Spleen (tissue), 11 donors: Measurements from ENCODE around the gene MC2R. TPM values are rescaled to one million over a fixed set of nuclear protein-coding genes. Genes with fewer than 3 reads are reported as not detected.

ENCODE experiments used
- DNase-seq: peaks from one replicate; pipeline ENCODE4 v3.0.0-alpha.2; 2020
- H3K27ac ChIP-seq, 8 donors: fragments of 200-600 bp; sonication (generic) in 7 of 8; 1 replicate in 4 of 8; 2 replicates in 4 of 8; pipeline versions ENCODE4 v1.5.0 to v1.8.0; 2016 to 2021; ENCODE audit warnings: inconsistent platforms in 4 of 8, mild to moderate bottlenecking in 4 of 8, moderate library complexity in 1 of 8
- H3K27me3 ChIP-seq, 7 donors: fragments of 200-600 bp; sonication (generic) in 6 of 7; replicated peaks in 1 of 7; 1 replicate in 4 of 7; 2 replicates in 3 of 7; pipeline versions ENCODE4 v1.5.0 to v1.8.0; 2016 to 2021; ENCODE audit warnings: inconsistent platforms in 3 of 7, mild to moderate bottlenecking in 1 of 7
- H3K36me3 ChIP-seq, 6 donors: fragments of 200-600 bp; sonication (generic) in 5 of 6; 1 replicate in 4 of 6; 2 replicates in 2 of 6; pipeline versions ENCODE4 v1.5.0 to v1.8.0; 2016 to 2021; ENCODE audit warnings: inconsistent platforms in 2 of 6
- H3K4me1 ChIP-seq, 6 donors: fragments of 200-600 bp; sonication (generic) in 5 of 6; 1 replicate in 3 of 6; 2 replicates in 3 of 6; pipeline versions ENCODE4 v1.5.0 to v1.8.0; 2016 to 2021; ENCODE audit warnings: inconsistent platforms in 3 of 6
- H3K4me3 ChIP-seq, 8 donors: fragments of 200-600 bp; sonication (generic) in 7 of 8; 1 replicate in 4 of 8; 2 replicates in 4 of 8; pipeline versions ENCODE4 v1.5.0 to v1.8.0; 2016 to 2021; ENCODE audit warnings: inconsistent platforms in 4 of 8, mild to moderate bottlenecking in 4 of 8, moderate library complexity in 2 of 8
- H3K9me3 ChIP-seq, 8 donors: fragments of 200-600 bp; sonication (generic) in 7 of 8; 1 replicate in 4 of 8; 2 replicates in 4 of 8; pipeline versions ENCODE4 v1.5.0 to v1.8.0; 2016 to 2021; ENCODE audit warnings: inconsistent platforms in 4 of 8
- POLR2A ChIP-seq, 3 donors: fragments of 450-650 bp; IDR thresholded peaks; one replicate each; pipeline ENCODE4 v1.5.1; 2017; ENCODE audit warnings: antibody characterized with exemption in 3 of 3, mild to moderate bottlenecking in 1 of 3
- POLR2AphosphoS5 ChIP-seq, 3 donors: sonication (generic); formaldehyde crosslinking; IDR thresholded peaks; one replicate each; pipeline ENCODE4 v1.5.1; 2017; ENCODE audit warnings: antibody characterized with exemption in 3 of 3
- WGBS, 5 donors: extraction: QIAGEN DNeasy Blood & Tissue Kit in 3 of 5; methylation state at CpG; one replicate each; pipeline versions ENCODE4 v1.1.5 to v1.1.7; 2013 to 2018; 5-methylcytosine and 5-hydroxymethylcytosine counted together
- intact Hi-C: fragments of 100-400 bp; cut with DNase I; formaldehyde crosslinking; loops from one replicate; pipeline ENCODE4 v1.15.0; 2023; ENCODE audit warnings: low total_unique reads
- polyA plus RNA-seq, 3 donors: library from polyadenylated mRNA; stranded (reverse); fragments of 200-250 nt; gene quantifications; one replicate each; pipeline ENCODE4 v1.2.1, GENCODE V29; 2013
- total RNA-seq, 7 donors: library from RNA; depleted of rRNA in 3 of 7; stranded (reverse); fragments of >200 nt in 3 of 7; fragmentation: NEBNext Ultra II Directional in 4 of 7; extraction: Animal tissue kit (Norgen Biotek cat#: 25700) in 4 of 7; gene quantifications; one replicate each; pipeline versions ENCODE4 v1.1.0 to v1.2.1, GENCODE V29; 2016 to 2021
- TF ChIP-seq, protein P1 (sequence below), 11 experiments: fragments of 200-600 bp in 7 of 11; fragments of 450-650 bp in 4 of 11; sonication (generic) in 4 of 11; IDR thresholded peaks in 8 of 11; conservative IDR thresholded peaks in 3 of 11; 1 replicate in 7 of 11; 2 replicates in 4 of 11; pipeline versions ENCODE4 v1.4.0 to v1.8.0; 2016 to 2021; ENCODE audit warnings: antibody characterized with exemption in 11 of 11, inconsistent platforms in 4 of 11, mild to moderate bottlenecking in 1 of 11
- donor health status: healthy with polysubstance abuse.
- donor health status: DM: no; HTN: no; CAD: no; lungs with moderate emphysema.
- donor health status: DM: no; HTN: no; CAD: no.
- donor health status: Bipolar disorder and iron deficiency.
- donor health status: healthy.
- donor health status: DM: no; HTN: no; CAD: no.
- donor health status: DM: yes; HTN: yes; CAD: no.

Gene MC2R
- total and polyA plus RNA-seq, 10 donors, result not detected

DNA sequence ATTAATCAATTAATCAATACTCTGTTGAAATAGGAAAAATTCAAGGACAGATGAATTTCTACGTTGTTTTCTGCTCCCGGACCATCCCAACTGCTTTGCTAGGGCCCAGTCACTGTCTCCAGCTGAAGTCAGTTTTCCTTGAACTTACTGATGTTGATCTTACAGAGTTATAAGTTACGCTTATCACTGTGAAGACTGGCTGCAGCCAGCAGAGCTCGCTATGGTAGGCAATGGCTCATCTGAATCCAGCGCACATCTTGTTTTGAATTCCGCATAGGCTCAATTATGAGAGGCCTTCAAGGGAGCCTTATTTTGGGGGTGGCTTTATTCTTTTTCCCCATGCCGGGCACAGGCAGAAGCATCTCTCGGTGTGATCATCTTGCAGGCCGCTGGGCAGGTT lies 2.7 kb downstream of the MC2R start:
- Histone ChIP-seq H3K27me3 (no peaks in the 10 kb centered on the region), H3K27ac (no peak overlapping the region), H3K4me3 (no peak overlapping the region), H3K36me3 (no peaks in the 10 kb centered on the region), H3K9me3 (no peaks in the 10 kb centered on the region), H3K4me1 (no peaks in the 10 kb centered on the region)
- 80 to 90% (median 85%) methylated on average over 9 of the region's 9 CpGs for WGBS, 5 donors
- TF ChIP-seq POLR2A (IDR thresholded peaks at IDR 0.05) (no peak), POLR2AphosphoS5 (IDR thresholded peaks at IDR 0.05) (no peak)
- TF ChIP-seq, protein P1, sequence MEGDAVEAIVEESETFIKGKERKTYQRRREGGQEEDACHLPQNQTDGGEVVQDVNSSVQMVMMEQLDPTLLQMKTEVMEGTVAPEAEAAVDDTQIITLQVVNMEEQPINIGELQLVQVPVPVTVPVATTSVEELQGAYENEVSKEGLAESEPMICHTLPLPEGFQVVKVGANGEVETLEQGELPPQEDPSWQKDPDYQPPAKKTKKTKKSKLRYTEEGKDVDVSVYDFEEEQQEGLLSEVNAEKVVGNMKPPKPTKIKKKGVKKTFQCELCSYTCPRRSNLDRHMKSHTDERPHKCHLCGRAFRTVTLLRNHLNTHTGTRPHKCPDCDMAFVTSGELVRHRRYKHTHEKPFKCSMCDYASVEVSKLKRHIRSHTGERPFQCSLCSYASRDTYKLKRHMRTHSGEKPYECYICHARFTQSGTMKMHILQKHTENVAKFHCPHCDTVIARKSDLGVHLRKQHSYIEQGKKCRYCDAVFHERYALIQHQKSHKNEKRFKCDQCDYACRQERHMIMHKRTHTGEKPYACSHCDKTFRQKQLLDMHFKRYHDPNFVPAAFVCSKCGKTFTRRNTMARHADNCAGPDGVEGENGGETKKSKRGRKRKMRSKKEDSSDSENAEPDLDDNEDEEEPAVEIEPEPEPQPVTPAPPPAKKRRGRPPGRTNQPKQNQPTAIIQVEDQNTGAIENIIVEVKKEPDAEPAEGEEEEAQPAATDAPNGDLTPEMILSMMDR (IDR thresholded peaks at IDR 0.05 in 8 of 11, conservative IDR thresholded peaks at IDR 0.05 in 3 of 11), result no peak
- no peak for DNase-seq
- intact Hi-C loops, result no loop called here

DNA sequence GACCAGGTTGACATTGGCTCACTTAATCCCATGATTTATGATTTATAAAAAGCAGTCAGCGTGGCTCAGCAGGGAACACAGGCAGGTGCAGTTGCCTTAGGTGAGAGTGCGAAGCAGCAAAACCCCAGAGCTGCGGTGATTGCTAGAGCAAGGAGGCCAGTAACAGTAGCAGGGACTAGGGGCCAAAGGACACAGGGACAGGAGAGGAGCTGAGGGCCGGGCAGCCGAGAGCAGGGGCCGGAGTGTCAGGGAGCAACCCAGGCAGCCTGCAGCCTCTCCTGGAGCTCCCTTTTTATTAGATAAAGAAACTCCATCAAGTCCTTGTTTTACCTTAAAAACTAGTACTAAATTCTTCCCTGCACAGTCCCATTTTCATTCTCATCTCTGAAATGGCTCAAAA lies 4.3 kb downstream of the MC2R start:
- Histone ChIP-seq H3K27ac (no peak overlapping the region), H3K36me3 (no peaks in the 10 kb centered on the region), H3K27me3 (no peaks in the 10 kb centered on the region), H3K4me1 (no peaks in the 10 kb centered on the region), H3K4me3 (no peak overlapping the region), H3K9me3 (peaks cover 0 to 3% (median 0%) of the 10 kb centered on the region in 8 donors)
- DNase-seq, result no peak
- intact Hi-C loops, result no loop called here
- TF ChIP-seq, protein P1 (IDR thresholded peaks at IDR 0.05 in 8 of 11, conservative IDR thresholded peaks at IDR 0.05 in 3 of 11), result no peak
- no peak for TF ChIP-seq POLR2AphosphoS5 (IDR thresholded peaks at IDR 0.05)
- TF ChIP-seq POLR2A (IDR thresholded peaks at IDR 0.05), result no peak
- 73 to 88% (median 83%) methylated on average over 6 of the region's 6 CpGs for WGBS, 5 donors

DNA sequence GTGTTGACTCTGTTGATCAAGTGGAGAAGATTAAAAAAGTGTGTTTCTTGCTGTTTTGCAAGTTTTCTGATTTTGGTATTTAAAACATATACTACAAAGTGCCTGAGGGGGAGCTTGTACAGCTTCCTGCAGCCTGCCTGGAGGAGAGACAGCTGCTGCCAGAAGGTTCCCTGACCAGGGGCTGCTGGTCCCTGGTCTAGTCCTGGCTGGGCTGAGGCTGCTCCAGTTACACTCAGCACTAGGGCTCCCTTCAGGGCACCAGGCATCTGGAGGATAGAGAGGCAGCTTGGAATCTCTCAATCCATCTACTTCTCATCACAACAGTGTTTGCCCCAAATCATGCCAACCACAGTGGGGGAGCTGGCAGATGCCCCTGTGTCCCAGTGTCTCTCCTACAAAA lies 4.8 kb downstream of the MC2R start:
- Histone ChIP-seq H3K27me3 (no peaks in the 10 kb centered on the region), H3K27ac (no peak overlapping the region), H3K9me3 (peaks cover 0 to 7% (median 0%) of the 10 kb centered on the region in 8 donors), H3K4me3 (no peak overlapping the region), H3K4me1 (no peaks in the 10 kb centered on the region), H3K36me3 (no peaks in the 10 kb centered on the region)
- intact Hi-C loops, result no loop called here
- no peak for DNase-seq
- TF ChIP-seq POLR2A (IDR thresholded peaks at IDR 0.05), result no peak
- TF ChIP-seq, protein P1 (IDR thresholded peaks at IDR 0.05 in 8 of 11, conservative IDR thresholded peaks at IDR 0.05 in 3 of 11), result no peak
- no peak for TF ChIP-seq POLR2AphosphoS5 (IDR thresholded peaks at IDR 0.05)

DNA sequence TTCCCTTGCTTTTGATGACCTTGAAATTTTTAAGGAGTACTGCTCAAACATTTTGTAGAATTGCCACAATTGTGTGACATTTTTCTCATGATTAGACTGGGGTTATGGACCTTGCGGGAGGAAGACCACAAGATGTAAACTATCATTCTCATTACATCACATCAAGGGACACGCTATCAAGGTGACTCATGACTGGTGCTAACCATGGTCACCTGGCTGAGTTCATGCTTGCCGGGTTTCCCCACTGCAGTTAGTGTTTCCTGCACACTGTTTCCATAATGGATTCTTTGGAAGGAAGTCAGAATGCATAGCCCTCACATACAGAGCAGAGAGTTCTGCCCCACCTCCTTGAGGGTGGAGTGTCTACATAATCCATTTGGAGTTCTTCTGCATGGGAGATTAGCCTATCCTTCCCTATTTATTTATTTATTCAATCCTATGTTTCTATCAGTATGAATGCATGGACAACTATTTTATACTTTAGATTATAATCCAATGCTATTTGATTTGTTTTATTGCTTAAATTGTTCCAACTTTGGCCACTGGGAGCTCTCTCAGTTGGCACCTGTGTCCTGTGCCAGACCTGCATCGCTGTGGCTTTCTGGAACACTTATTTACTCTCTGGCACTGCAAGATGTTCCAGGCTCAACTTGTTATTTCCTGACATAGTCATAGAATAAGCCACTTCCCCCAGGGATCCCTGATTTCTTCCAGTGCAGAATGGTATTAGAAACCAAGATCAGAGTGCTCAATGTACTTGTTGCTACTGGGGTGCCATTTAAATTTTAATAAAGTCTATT lies 6.0 kb downstream of the MC2R start:
- Histone ChIP-seq H3K4me1 (no peaks in the 10 kb centered on the region), H3K27ac (no peak overlapping the region), H3K27me3 (no peaks in the 10 kb centered on the region), H3K36me3 (no peaks in the 10 kb centered on the region), H3K4me3 (no peak overlapping the region), H3K9me3 (peaks cover 0 to 7% (median 0%) of the 10 kb centered on the region in 8 donors)
- 73 to 91% (median 78%) methylated on average over 4 of the region's 4 CpGs for WGBS, 5 donors
- TF ChIP-seq, protein P1 (IDR thresholded peaks at IDR 0.05 in 8 of 11, conservative IDR thresholded peaks at IDR 0.05 in 3 of 11), result no peak
- TF ChIP-seq POLR2A (IDR thresholded peaks at IDR 0.05) (no peak), POLR2AphosphoS5 (IDR thresholded peaks at IDR 0.05) (no peak)
- intact Hi-C loops, result no loop called here
- DNase-seq, result no peak
